ENCODE data around the gene NCOR2.

The NCOR2 gene

DNA sequence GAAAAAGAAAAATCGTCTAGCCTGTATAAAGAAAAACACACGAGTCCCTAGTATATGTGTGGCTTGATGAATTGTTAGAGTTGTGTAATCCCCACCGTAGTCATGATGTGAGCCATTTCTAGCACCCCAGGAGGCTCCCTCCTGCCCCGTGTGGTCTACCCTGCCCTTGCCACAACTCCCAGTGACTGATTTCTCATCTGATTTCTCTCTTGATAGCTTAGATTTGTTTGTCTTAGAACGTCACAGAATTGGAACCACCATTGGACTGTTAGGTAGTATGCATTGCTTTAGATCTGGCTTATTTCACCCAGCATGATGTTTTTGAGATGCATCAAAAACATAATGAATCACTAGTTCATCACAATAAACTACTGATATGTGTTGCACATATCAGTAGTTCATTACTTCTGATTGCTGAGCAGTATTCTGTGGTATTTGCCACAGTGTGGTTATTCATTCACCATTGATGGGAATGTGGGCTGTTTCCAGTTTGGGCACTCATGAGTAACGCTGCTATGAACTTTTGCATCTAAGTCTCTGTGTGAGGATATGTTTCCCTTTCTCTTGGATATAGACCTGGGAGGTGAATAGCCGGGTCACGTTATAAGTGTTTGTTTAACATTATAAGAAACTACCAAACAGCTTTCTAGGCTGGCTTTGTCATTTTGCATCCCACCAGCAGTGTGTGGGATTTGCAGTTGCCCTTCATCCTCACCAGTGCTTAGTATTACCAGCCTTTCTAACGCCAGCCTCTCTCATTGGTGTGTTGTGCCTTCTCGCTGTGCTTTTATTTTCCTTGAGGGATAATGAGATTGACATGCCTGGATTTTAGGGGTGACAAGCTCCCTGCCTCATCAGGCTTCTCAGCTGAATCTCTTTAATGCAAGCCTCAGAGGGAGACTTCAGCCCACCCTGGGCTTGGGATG lies 31.9 kb upstream of the NCOR2 start:
- peak in 2 of 3 donors; percentile 38 to 46 for DNase-seq
- WGBS (ENCODE audit: insufficient coverage) = 91% methylated on average over 6 of the region's 10 CpGs

DNA sequence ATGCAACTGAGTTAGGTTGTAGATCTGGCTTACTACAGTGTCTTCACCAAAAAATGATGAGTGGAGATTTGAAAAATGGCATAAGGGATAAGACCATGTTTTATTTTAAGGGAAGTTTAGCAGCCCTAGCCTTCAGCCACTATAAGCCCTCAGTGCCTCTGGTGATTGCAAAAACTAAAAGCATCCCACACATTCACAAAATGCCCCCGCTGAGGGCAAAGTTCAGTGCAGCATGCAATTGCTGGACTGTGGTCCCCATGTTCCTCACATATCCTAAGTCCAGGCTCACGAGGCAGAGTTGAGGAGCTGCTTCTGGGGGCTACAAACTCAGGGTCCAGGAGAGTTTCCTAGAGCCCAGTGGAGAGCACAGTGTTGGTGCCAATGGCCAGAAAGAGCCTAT lies 29.6 kb upstream of the NCOR2 start:
- no peak for DNase-seq
- H3K4me1 ChIP-seq (ENCODE audit: control extremely low read depth in 1 of 4, control insufficient read depth in 4 of 4, insufficient read depth in 4 of 4, low read length in 3 of 4) = peaks cover 0 to 16% (median 14%) of the 10 kb centered on the region in 4 experiments
- H3K27ac ChIP-seq (ENCODE audit: insufficient read depth in 1 of 2, low read depth in 1 of 2, low read length in 2 of 2, poor library complexity in 1 of 2, severe bottlenecking in 2 of 2) = no peak overlapping the region
- no peaks in the 10 kb centered on the region for H3K9me3 ChIP-seq (ENCODE audit: control extremely low read depth in 1 of 5, control insufficient read depth in 4 of 5, insufficient read depth in 2 of 5, low read depth in 1 of 5, low read length in 4 of 5)
- no peak overlapping the region for H3K4me3 ChIP-seq (ENCODE audit: control insufficient read depth in 1 of 7, extremely low read depth in 1 of 7, insufficient read depth in 4 of 7, low read depth in 2 of 7, low read length in 6 of 7)
- H3K36me3 ChIP-seq (ENCODE audit: control insufficient read depth in 4 of 4, insufficient read depth in 4 of 4, low read length in 3 of 4) = no peaks in the 10 kb centered on the region
- POLR2A ChIA-PET = no interaction called here
- WGBS (ENCODE audit: insufficient coverage) = 100% methylated on average over 1 of the region's 2 CpGs
- no peaks in the 10 kb centered on the region for H3K27me3 ChIP-seq (replicated peaks in 2 of 5; ENCODE audit: control insufficient read depth in 4 of 5, insufficient read depth in 5 of 5, low read length in 4 of 5)
- CTCF ChIA-PET = interaction anchor here (1.5 to 5.4 kb wide), 3 partner anchors 7 to 28 kb away, joined by 4 to 25 read pairs (median 4); no protein-coding TSS in a partner anchor

More for the DNA sequence above, 31.9 kb upstream of the NCOR2 start:
- Histone ChIP-seq H3K36me3 (ENCODE audit: control insufficient read depth in 4 of 4, insufficient read depth in 4 of 4, low read length in 3 of 4) (no peaks in the 10 kb centered on the region), H3K9me3 (ENCODE audit: control extremely low read depth in 1 of 5, control insufficient read depth in 4 of 5, insufficient read depth in 2 of 5, low read depth in 1 of 5, low read length in 4 of 5) (no peaks in the 10 kb centered on the region), H3K27ac (ENCODE audit: insufficient read depth in 1 of 2, low read depth in 1 of 2, low read length in 2 of 2, poor library complexity in 1 of 2, severe bottlenecking in 2 of 2) (no peak overlapping the region), H3K4me3 (ENCODE audit: control insufficient read depth in 1 of 7, extremely low read depth in 1 of 7, insufficient read depth in 4 of 7, low read depth in 2 of 7, low read length in 6 of 7) (no peak overlapping the region), H3K4me1 (ENCODE audit: control extremely low read depth in 1 of 4, control insufficient read depth in 4 of 4, insufficient read depth in 4 of 4, low read length in 3 of 4) (peaks cover 9 to 21% (median 20%) of the 10 kb centered on the region in 4 experiments), H3K27me3 (replicated peaks in 2 of 5; ENCODE audit: control insufficient read depth in 4 of 5, insufficient read depth in 5 of 5, low read length in 4 of 5) (no peaks in the 10 kb centered on the region)
- ChIA-PET POLR2A (no interaction called here), CTCF (no interaction called here)

GRCh38 chr12:124595444-124595843 lies 28.0 kb upstream of the NCOR2 start:
- ChIA-PET POLR2A (no interaction called here), CTCF (interaction anchor here (1.2 to 5.4 kb wide), 3 partner anchors 9 to 75 kb away, joined by 3 to 25 read pairs (median 3); no protein-coding TSS in a partner anchor)
- Histone ChIP-seq H3K36me3 (ENCODE audit: control insufficient read depth in 4 of 4, insufficient read depth in 4 of 4, low read length in 3 of 4) (no peaks in the 10 kb centered on the region), H3K4me1 (ENCODE audit: control extremely low read depth in 1 of 4, control insufficient read depth in 4 of 4, insufficient read depth in 4 of 4, low read length in 3 of 4) (peaks cover 0 to 24% (median 20%) of the 10 kb centered on the region in 4 experiments), H3K9me3 (ENCODE audit: control extremely low read depth in 1 of 5, control insufficient read depth in 4 of 5, insufficient read depth in 2 of 5, low read depth in 1 of 5, low read length in 4 of 5) (peaks cover 0 to 3% (median 0%) of the 10 kb centered on the region in 5 experiments), H3K4me3 (ENCODE audit: control insufficient read depth in 1 of 7, extremely low read depth in 1 of 7, insufficient read depth in 4 of 7, low read depth in 2 of 7, low read length in 6 of 7) (no peak overlapping the region), H3K27ac (ENCODE audit: insufficient read depth in 1 of 2, low read depth in 1 of 2, low read length in 2 of 2, poor library complexity in 1 of 2, severe bottlenecking in 2 of 2) (no peak overlapping the region), H3K27me3 (replicated peaks in 2 of 5; ENCODE audit: control insufficient read depth in 4 of 5, insufficient read depth in 5 of 5, low read length in 4 of 5) (no peaks in the 10 kb centered on the region)
- WGBS (ENCODE audit: insufficient coverage) = 100% methylated on average over 1 of the region's 4 CpGs
- no peak for DNase-seq

- Histone ChIP-seq H3K9me3 (ENCODE audit: control extremely low read depth in 1 of 5, control insufficient read depth in 4 of 5, insufficient read depth in 2 of 5, low read depth in 1 of 5, low read length in 4 of 5) (peaks cover 0 to 4% (median 0%) of the 10 kb centered on the region in 5 experiments), H3K4me1 (ENCODE audit: control extremely low read depth in 1 of 4, control insufficient read depth in 4 of 4, insufficient read depth in 4 of 4, low read length in 3 of 4) (peaks cover 0 to 24% (median 20%) of the 10 kb centered on the region in 4 experiments), H3K27me3 (replicated peaks in 2 of 5; ENCODE audit: control insufficient read depth in 4 of 5, insufficient read depth in 5 of 5, low read length in 4 of 5) (no peaks in the 10 kb centered on the region), H3K27ac (ENCODE audit: insufficient read depth in 1 of 2, low read depth in 1 of 2, low read length in 2 of 2, poor library complexity in 1 of 2, severe bottlenecking in 2 of 2) (no peak overlapping the region), H3K4me3 (ENCODE audit: control insufficient read depth in 1 of 7, extremely low read depth in 1 of 7, insufficient read depth in 4 of 7, low read depth in 2 of 7, low read length in 6 of 7) (no peak overlapping the region), H3K36me3 (ENCODE audit: control insufficient read depth in 4 of 4, insufficient read depth in 4 of 4, low read length in 3 of 4) (no peaks in the 10 kb centered on the region)
- CTCF ChIA-PET = interaction anchor here (1.0 to 5.4 kb wide), 4 partner anchors 9 to 75 kb away, joined by 3 to 25 read pairs (median 3); no protein-coding TSS in a partner anchor
- POLR2A ChIA-PET = no interaction called here
- WGBS (ENCODE audit: insufficient coverage) = 98% methylated on average over 6 of the region's 6 CpGs
- DNase-seq = no peak
Observed at GRCh38 chr12:124594851-124595250, 27.4 kb upstream of the NCOR2 start.

- POLR2A ChIA-PET = interaction anchor here (0.6 kb wide), 1 partner anchor 34 kb away, joined by 3 read pairs; no protein-coding TSS in a partner anchor
- 97% methylated on average over 5 of the region's 5 CpGs for WGBS (ENCODE audit: insufficient coverage)
- no peaks in the 10 kb centered on the region for H3K27me3 ChIP-seq (replicated peaks in 2 of 5; ENCODE audit: control insufficient read depth in 4 of 5, insufficient read depth in 5 of 5, low read length in 4 of 5)
- DNase-seq = no peak
- CTCF ChIA-PET = interaction anchor here (1.0 to 5.4 kb wide), 4 partner anchors 10 to 101 kb away, joined by 3 to 25 read pairs (median 4); no protein-coding TSS in a partner anchor
- no peak overlapping the region for H3K4me3 ChIP-seq (ENCODE audit: control insufficient read depth in 1 of 7, extremely low read depth in 1 of 7, insufficient read depth in 4 of 7, low read depth in 2 of 7, low read length in 6 of 7)
- peaks cover 3 to 31% (median 29%) of the 10 kb centered on the region in 4 experiments for H3K4me1 ChIP-seq (ENCODE audit: control extremely low read depth in 1 of 4, control insufficient read depth in 4 of 4, insufficient read depth in 4 of 4, low read length in 3 of 4)
- H3K36me3 ChIP-seq (ENCODE audit: control insufficient read depth in 4 of 4, insufficient read depth in 4 of 4, low read length in 3 of 4) = no peaks in the 10 kb centered on the region
- no peak overlapping the region for H3K27ac ChIP-seq (ENCODE audit: insufficient read depth in 1 of 2, low read depth in 1 of 2, low read length in 2 of 2, poor library complexity in 1 of 2, severe bottlenecking in 2 of 2)
- H3K9me3 ChIP-seq (ENCODE audit: control extremely low read depth in 1 of 5, control insufficient read depth in 4 of 5, insufficient read depth in 2 of 5, low read depth in 1 of 5, low read length in 4 of 5) = peaks cover 0 to 4% (median 0%) of the 10 kb centered on the region in 5 experiments
Observed at GRCh38 chr12:124593851-124594401, 26.5 kb upstream of the NCOR2 start.

DNA sequence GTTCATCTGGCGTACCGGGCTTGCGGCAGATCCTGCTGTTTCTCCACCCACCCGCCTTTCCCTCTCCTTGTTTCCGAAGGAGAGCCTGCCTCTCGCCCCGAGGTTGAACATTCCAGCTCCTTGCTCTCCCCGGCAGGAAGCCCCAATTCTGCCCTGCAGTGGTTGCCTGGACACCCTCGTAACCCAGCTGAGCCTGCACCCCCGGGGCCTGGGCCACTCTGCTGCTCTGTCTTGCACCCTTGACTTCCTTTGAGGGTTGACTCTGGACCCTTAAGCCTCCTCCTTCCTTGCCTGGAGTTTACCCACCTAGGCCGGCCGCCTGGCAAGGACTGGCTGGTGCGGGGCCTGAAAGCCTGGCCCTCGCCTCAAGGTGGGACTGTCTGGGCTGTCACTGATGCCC lies 25.8 kb upstream of the NCOR2 start:
- Histone ChIP-seq H3K36me3 (ENCODE audit: control insufficient read depth in 4 of 4, insufficient read depth in 4 of 4, low read length in 3 of 4) (no peaks in the 10 kb centered on the region), H3K27me3 (replicated peaks in 2 of 5; ENCODE audit: control insufficient read depth in 4 of 5, insufficient read depth in 5 of 5, low read length in 4 of 5) (no peaks in the 10 kb centered on the region), H3K4me1 (ENCODE audit: control extremely low read depth in 1 of 4, control insufficient read depth in 4 of 4, insufficient read depth in 4 of 4, low read length in 3 of 4) (peaks cover 3 to 37% (median 35%) of the 10 kb centered on the region in 4 experiments), H3K9me3 (ENCODE audit: control extremely low read depth in 1 of 5, control insufficient read depth in 4 of 5, insufficient read depth in 2 of 5, low read depth in 1 of 5, low read length in 4 of 5) (peaks cover 0 to 4% (median 0%) of the 10 kb centered on the region in 5 experiments), H3K27ac (ENCODE audit: insufficient read depth in 1 of 2, low read depth in 1 of 2, low read length in 2 of 2, poor library complexity in 1 of 2, severe bottlenecking in 2 of 2) (no peak overlapping the region), H3K4me3 (ENCODE audit: control insufficient read depth in 1 of 7, extremely low read depth in 1 of 7, insufficient read depth in 4 of 7, low read depth in 2 of 7, low read length in 6 of 7) (peak overlapping the region in 2 of 7 experiments; percentile 19 to 35)
- CTCF ChIA-PET = interaction anchor here (1.0 to 5.4 kb wide), 5 partner anchors 10 to 158 kb away, joined by 3 to 25 read pairs (median 4); no protein-coding TSS in a partner anchor
- no peak for DNase-seq
- POLR2A ChIA-PET = interaction anchor here (0.6 to 0.9 kb wide), 2 partner anchors 10 to 35 kb away, joined by 3 read pairs; no protein-coding TSS in a partner anchor
- 82% methylated on average over 14 of the region's 14 CpGs for WGBS (ENCODE audit: insufficient coverage)
